Measurements from ENCODE around the gene TAPT1. TPM values are rescaled to one million over a fixed set of nuclear protein-coding genes. Genes with fewer than 3 reads are reported as not detected.

The TAPT1 gene
- total and polyA plus RNA-seq, 2 of the 13 experiments (the other 11 are each of a cell fraction or from before 2014, with no cell fraction given), result 24.5 to 25.3 TPM

DNA sequence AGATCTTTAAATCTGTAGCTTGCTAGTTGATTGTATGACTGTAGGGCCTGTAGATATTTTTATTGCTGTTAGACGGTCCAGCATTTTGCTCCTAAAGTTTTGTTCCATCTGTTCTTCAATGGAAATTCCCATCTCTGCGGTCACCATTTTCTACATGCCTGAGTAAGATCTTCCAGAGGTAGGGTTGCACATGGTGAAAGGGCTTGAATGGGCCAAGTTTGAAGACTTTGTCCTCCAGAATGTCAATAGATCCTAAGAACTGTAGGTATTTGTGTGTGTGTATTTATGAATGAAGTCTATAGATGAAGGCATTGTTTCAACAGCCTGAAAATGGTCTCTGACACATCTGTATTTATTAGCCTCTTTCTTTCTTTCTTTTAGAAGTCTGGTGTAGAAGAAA lies 22.3 kb upstream of the TAPT1 start:
- H3K27ac ChIP-seq (ENCODE audit: extremely low read length, insufficient read depth, low read length), result no peak overlapping the region
- H3K79me2 ChIP-seq (ENCODE audit: insufficient read depth, low read length), result no peaks in the 10 kb centered on the region
- DNase-seq (ENCODE audit: low spot score) (peak; percentile 50), ATAC-seq (no peak), FAIRE-seq (peak; percentile 21)
- ChIA-PET CTCF (ENCODE audit: low intra/inter-chr PET ratio, low total read pairs) (no interaction called here), POLR2A (interaction anchor here (1.5 kb wide), 1 partner anchor 9 kb away, joined by 4 read pairs; no protein-coding TSS in a partner anchor)
- H3K36me3 ChIP-seq (replicated peaks in 1 of 2; ENCODE audit: control insufficient read depth in 1 of 2, insufficient read depth in 2 of 2, low read length in 2 of 2), result no peaks in the 10 kb centered on the region
- TF ChIP-seq SOX13 (IDR thresholded peaks at IDR 0.05) (no peak), SOX13 (CRISPR knock-in tag; conservative IDR thresholded peaks at IDR 0.05 in 1 of 2, IDR thresholded peaks at IDR 0.05 in 1 of 2) (peak in 1 of 2 experiments; percentile 74; a peak in 2 of 4 replicates), TEAD3 (CRISPR knock-in tag; optimal IDR thresholded peaks at IDR 0.05; ENCODE audit: borderline replicate concordance) (peak; percentile 12), ZNF644 (CRISPR knock-in tag; IDR thresholded peaks at IDR 0.05; ENCODE audit: low read depth) (peak; percentile 93), SOX5 (CRISPR knock-in tag; IDR thresholded peaks at IDR 0.05; ENCODE audit: borderline replicate concordance) (peak; percentile 27; the same call in 1 of the 2 replicates), HNF4A (CRISPR knock-in tag; IDR thresholded peaks at IDR 0.05) (peak; percentile 30; the same call in 1 of the 2 replicates), EHMT2 (IDR thresholded peaks at IDR 0.05; ENCODE audit: borderline replicate concordance, low read depth, low read length) (peak; percentile 33; the same call in 1 of the 2 replicates), ZNF589 (CRISPR knock-in tag; conservative IDR thresholded peaks at IDR 0.05) (no peak), FOXA1 (IDR thresholded peaks at IDR 0.05) (no peak), FOXA1 (CRISPR knock-in tag; IDR thresholded peaks at IDR 0.05) (0 out of 2 replicates have a peak, but pooled peaks have one; percentile 12), ZNF709 (CRISPR knock-in tag; IDR thresholded peaks at IDR 0.05) (no peak), EP300 (IDR thresholded peaks at IDR 0.05; ENCODE audit: low read depth in 2 of 2, low read length in 2 of 2) (0 out of 4 replicates have a peak, but pooled peaks of 1 of the 2 experiments have one; percentile 24), EP300 (CRISPR knock-in tag; IDR thresholded peaks at IDR 0.05; ENCODE audit: borderline replicate concordance) (no peak), MAX (IDR thresholded peaks at IDR 0.05) (peak; percentile 43; the same call in 1 of the 2 replicates)
- TF ChIP-seq, protein P1, sequence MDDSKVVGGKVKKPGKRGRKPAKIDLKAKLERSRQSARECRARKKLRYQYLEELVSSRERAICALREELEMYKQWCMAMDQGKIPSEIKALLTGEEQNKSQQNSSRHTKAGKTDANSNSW (CRISPR knock-in tag; IDR thresholded peaks at IDR 0.05; ENCODE audit: borderline replicate concordance), result no peak
- no peak overlapping the region for H2AFZ ChIP-seq (ENCODE audit: low read length)
- H3K27me3 ChIP-seq (ENCODE audit: control insufficient read depth in 1 of 2, insufficient read depth in 2 of 2, low read length in 2 of 2), result no peaks in the 10 kb centered on the region
- in situ Hi-C loops (cut with HindIII; ENCODE audit: extremely low pct_ligation_motif_present, low pct_unique_long_range_greater_than_20kb), result no loop called here
- H3K9ac ChIP-seq (ENCODE audit: insufficient read depth, low read depth, low read length), result no peak overlapping the region
- intact Hi-C loops (cut with micrococcal nuclease; ENCODE audit: unreplicated experiment), result no loop called here
- H4K20me1 ChIP-seq (ENCODE audit: insufficient read depth, low read length), result no peaks in the 10 kb centered on the region
- H3K4me1 ChIP-seq (ENCODE audit: insufficient read depth, low read length), result peaks cover 55% of the 10 kb centered on the region
- H3K4me3 ChIP-seq (replicated peaks in 1 of 3; ENCODE audit: insufficient read depth in 1 of 3, low read depth in 2 of 3, low read length in 3 of 3), result no peak overlapping the region
- no peak overlapping the region for H3K4me2 ChIP-seq (ENCODE audit: low read depth, low read length)
- WGBS (ENCODE audit: low lambda C conversion rate), result 92% methylated on average over 2 of the region's 2 CpGs
- BruUV-seq (replicated peaks), result no TSS peak
- H3K9me3 ChIP-seq (ENCODE audit: low read length), result no peaks in the 10 kb centered on the region

Data from HepG2 (cell line).